NT2/D1 (cell line): ENCODE measurements around the gene PRKAG2.

Source experiments
- SUZ12 ChIP-seq: IDR thresholded peaks from 2 replicates; pipeline ENCODE4 v1.6.1; 2011; ENCODE audit not compliant: insufficient read length, insufficient read depth; ENCODE audit errors: extremely low read depth
- YY1 ChIP-seq: IDR thresholded peaks from 2 replicates; pipeline ENCODE4 v1.6.1; 2011; ENCODE audit not compliant: insufficient read length, insufficient read depth
- ZNF274 ChIP-seq: IDR thresholded peaks from 2 replicates; pipeline ENCODE4 v1.6.1; 2011; ENCODE audit warnings: mild to moderate bottlenecking, low read depth, low read length

DNA sequence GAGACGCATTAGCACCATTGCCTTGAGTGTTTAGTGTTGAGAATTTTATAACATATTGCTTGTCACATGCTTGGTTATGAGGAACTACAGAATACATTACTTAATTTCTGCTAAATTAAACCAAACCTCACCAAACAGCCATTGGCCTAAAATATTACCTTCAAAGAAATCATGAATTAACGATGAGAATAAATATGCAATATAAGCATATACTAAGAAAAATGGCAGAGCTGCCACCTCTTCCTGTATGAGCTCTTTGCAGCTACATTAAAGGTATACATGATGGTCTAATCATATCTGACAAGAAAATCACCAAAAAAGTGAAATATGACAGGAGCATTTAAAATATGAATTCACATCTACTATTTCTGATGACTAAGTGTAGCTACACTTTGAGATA is 352.1 kb downstream of the PRKAG2 start:
- TF ChIP-seq ZNF274, result no peak
- no peak for TF ChIP-seq SUZ12
- no peak for TF ChIP-seq YY1
